Adipocyte (in vitro differentiated cells): ENCODE results near the gene TNFAIP6.
A peak's percentile ranks its signal among the peaks of the same experiment; 100 is the strongest.
"Not testable (repeated sequence)": the region's sequence is repeated elsewhere in the genome, so short reads cannot be mapped to it uniquely, and the experiment has no call there.

Experiments used
- DNase-seq: peaks from one replicate; pipeline ENCODE4 v3.0.0-alpha.2; 2015; ENCODE audit warnings: low read depth
- H3K27me3 ChIP-seq: replicated peaks from 2 replicates; pipeline ENCODE4 v1.7.0; 2013; ENCODE audit warnings: mild to moderate bottlenecking, low read length, moderate library complexity; ENCODE audit not compliant: control insufficient read depth, insufficient read depth
- H3K36me3 ChIP-seq: 2 replicates; pipeline ENCODE4 v1.7.0; 2013; ENCODE audit warnings: low read length, mild to moderate bottlenecking, moderate library complexity; ENCODE audit not compliant: control insufficient read depth, insufficient read depth, severe bottlenecking
- H3K4me1 ChIP-seq: 2 replicates; pipeline ENCODE4 v1.7.0; 2013; ENCODE audit warnings: mild to moderate bottlenecking, low read length, moderate library complexity; ENCODE audit not compliant: control insufficient read depth, insufficient read depth
- H3K4me3 ChIP-seq: 2 replicates; pipeline ENCODE4 v1.7.0; 2013; ENCODE audit warnings: mild to moderate bottlenecking, low read length, moderate library complexity
- H3K9ac ChIP-seq: 2 replicates; pipeline ENCODE4 v1.7.0; 2013; ENCODE audit warnings: mild to moderate bottlenecking, low read length, moderate library complexity
- H3K9me3 ChIP-seq: 2 replicates; pipeline ENCODE4 v1.7.0; 2013; ENCODE audit warnings: mild to moderate bottlenecking, low read length, moderate library complexity; ENCODE audit not compliant: control insufficient read depth

Gene TNFAIP6, protein sequence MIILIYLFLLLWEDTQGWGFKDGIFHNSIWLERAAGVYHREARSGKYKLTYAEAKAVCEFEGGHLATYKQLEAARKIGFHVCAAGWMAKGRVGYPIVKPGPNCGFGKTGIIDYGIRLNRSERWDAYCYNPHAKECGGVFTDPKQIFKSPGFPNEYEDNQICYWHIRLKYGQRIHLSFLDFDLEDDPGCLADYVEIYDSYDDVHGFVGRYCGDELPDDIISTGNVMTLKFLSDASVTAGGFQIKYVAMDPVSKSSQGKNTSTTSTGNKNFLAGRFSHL

DNA sequence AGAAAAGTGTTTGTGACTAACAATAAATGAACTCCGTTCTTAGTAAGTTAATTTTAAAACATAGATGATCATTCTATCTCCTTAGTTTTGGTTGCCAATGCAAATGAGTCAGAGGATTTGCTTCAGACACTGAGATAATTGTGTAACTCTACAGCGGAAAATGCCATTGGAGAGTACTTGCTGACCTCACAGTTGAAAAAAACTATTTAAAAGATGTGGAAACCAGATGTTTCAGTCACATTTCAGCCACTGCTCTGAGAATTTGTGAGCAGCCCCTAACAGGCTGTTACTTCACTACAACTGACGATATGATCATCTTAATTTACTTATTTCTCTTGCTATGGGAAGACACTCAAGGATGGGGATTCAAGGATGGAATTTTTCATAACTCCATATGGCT lies at the start of gene TNFAIP6:
TSS of gene TNFAIP6 (plus strand) at position 234 of the 400 bp plus-strand sequence. CDS start at position 309, 75 bp downstream.
- Histone ChIP-seq H3K9ac (peak within 1 kb of the TSS; percentile 51), H3K27me3 (no peaks in the 10 kb centered on the region), H3K9me3 (no peaks in the 10 kb centered on the region), H3K36me3 (no peaks in the 10 kb centered on the region), H3K4me3 (peak within 1 kb of the TSS; percentile 75), H3K4me1 (peaks cover 31% of the 10 kb centered on the region)
- peak; percentile 98 for DNase-seq

DNA sequence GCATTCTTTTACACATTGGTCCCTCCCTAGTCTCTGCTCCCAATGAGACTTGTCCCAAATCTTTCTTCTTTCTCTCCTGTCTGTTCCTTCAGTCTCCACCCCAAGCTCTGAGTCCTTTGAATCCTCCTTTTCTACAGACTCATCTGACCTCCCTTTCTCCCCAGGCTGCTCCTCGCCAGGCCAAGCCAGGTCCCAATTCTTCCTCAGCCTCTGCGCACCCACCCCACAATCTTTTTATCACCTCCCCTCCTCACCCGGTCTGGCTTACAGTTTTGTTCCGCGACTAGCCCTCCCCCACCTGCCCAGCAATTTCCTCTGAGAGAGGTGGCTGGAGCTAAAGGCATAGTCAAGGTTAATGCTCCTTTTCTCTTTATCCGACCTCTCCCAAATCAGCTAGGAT lies 47.1 kb upstream of the TNFAIP6 start:
- not testable (repeated sequence) for DNase-seq, H3K4me3 ChIP-seq, H3K36me3 ChIP-seq, H3K9ac ChIP-seq, H3K9me3 ChIP-seq
- Histone ChIP-seq H3K4me1 (peaks cover 22% of the 10 kb centered on the region), H3K27me3 (peaks cover 14% of the 10 kb centered on the region)

DNA sequence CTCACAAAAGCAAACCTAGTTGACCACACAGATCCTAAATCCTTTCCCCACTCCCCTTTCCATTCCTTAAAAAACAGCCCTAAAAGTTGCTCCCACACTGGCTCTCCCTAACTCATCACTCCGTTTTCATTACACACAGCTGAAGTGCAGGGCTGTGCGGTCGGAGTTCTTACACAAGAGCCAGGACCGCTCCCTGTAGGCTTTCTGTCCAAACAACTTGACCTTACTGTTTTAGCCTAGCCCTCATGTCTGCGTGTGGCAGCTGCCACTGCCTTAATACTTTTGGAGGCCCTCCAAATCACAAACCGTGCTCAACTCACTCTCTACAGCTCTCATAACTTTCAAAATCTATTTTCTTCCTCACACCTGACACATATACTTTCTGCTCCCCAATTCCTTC lies 45.0 kb upstream of the TNFAIP6 start:
- not testable (repeated sequence) for H3K9ac ChIP-seq, H3K4me3 ChIP-seq, H3K9me3 ChIP-seq, DNase-seq, H3K36me3 ChIP-seq
- H3K27me3 ChIP-seq, result peaks cover 14% of the 10 kb centered on the region
- H3K4me1 ChIP-seq, result peaks cover 25% of the 10 kb centered on the region

DNA sequence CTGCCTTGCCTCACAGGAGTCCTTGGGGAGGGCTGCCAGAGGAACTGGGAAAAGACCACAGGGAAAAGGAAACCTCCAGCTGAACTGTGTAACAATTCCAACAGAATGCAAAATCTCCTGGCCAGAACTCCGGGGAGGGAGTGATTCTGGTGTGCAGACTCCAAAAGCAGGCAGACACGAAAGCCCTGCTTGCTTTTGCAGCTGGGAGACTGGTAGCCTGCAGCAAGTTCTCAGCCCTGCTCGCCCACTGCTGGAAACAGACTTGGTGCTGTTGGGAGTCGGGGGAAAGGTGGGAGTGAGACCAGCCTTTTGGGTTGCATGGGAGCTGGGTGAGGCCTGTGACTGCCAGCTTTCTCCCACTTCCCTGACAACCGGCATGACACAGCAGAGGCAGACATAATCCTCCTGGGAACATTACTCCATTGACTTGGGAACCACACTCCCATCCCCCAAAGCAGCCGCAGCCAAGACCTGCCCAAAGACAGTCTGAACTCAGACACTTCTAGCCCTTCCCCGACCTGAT lies 42.0 kb upstream of the TNFAIP6 start:
- H3K4me3 ChIP-seq, result peak overlapping the region; percentile 63
- peaks cover 6% of the 10 kb centered on the region for H3K27me3 ChIP-seq
- H3K36me3 ChIP-seq, result no peaks in the 10 kb centered on the region
- H3K4me1 ChIP-seq, result peaks cover 25% of the 10 kb centered on the region
- peak; percentile 55 for DNase-seq
- no peaks in the 10 kb centered on the region for H3K9me3 ChIP-seq
- H3K9ac ChIP-seq, result peak overlapping the region; percentile 53

DNA sequence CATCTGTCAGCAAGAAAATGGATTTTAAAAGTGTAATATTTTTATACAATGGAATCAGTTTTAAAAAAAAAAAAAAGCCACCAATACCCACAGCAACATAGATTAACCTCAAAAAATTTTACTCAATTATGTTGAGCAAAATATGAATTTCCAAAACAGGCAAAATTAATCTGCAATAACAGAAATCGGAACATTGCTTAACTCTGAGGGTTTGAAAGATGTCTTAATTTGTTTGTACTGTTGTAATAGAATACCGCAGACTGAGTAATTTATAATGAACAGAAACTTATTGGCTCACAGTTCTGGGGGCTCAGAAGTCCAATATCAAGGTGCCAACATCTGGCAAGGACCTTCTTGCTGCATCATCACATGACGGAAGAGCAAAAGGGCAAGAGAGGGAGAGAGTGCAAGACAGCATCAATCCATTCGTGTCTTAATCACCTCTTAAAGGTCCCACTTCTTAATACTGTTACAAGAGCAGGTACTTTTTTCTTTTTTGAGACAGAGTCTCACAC lies 31.8 kb upstream of the TNFAIP6 start:
- Histone ChIP-seq H3K9ac (no peak overlapping the region), H3K4me1 (no peaks in the 10 kb centered on the region), H3K9me3 (peaks cover 1% of the 10 kb centered on the region), H3K4me3 (no peak overlapping the region), H3K27me3 (no peaks in the 10 kb centered on the region), H3K36me3 (no peaks in the 10 kb centered on the region)
- DNase-seq, result no peak

DNA sequence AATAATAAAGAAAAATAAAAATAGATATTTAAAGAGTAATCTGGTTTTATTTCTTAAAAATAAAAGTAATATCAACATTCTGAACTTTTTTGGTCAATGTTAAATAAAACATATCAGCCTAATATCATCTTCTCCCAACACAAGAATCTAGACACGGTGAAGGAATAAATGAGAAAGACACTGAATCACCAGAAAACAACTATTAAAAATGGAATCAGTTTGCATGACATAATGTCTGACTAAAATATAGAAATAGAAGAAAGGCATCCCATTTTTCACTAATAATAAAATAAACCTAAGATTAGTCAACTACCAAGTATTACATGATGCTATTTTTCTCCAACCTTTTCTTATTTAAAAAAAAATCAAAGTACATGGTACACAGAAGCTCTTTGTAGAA lies 30.8 kb upstream of the TNFAIP6 start:
- H3K9me3 ChIP-seq, result peaks cover 10% of the 10 kb centered on the region

DNA sequence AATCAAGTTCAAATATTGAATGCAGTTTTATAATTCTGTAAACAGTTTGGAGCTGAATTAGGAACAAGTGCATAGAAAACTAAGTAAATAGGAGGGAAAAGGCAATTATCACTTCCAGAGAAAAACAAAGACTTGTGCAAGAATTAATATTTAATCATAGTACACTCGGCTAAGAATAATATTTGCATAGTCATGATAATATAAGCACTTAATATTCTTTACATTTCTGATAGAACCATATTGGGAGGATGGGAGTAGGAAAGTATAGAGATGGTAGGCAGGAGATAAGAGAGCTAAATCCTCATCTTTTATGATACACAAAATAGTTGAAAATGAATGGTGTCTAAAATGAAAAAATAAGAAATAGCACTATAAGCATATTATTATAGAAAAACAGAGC lies 27.4 kb upstream of the TNFAIP6 start:
- Histone ChIP-seq H3K4me3 (no peak overlapping the region), H3K27me3 (no peaks in the 10 kb centered on the region), H3K36me3 (no peaks in the 10 kb centered on the region), H3K4me1 (peaks cover 7% of the 10 kb centered on the region), H3K9ac (no peak overlapping the region), H3K9me3 (peaks cover 10% of the 10 kb centered on the region)
- DNase-seq, result no peak

More for the DNA sequence above, 30.8 kb upstream of the TNFAIP6 start:
- no peak for DNase-seq
- Histone ChIP-seq H3K4me3 (no peak overlapping the region), H3K9ac (no peak overlapping the region), H3K4me1 (no peaks in the 10 kb centered on the region), H3K36me3 (no peaks in the 10 kb centered on the region), H3K27me3 (no peaks in the 10 kb centered on the region)

DNA sequence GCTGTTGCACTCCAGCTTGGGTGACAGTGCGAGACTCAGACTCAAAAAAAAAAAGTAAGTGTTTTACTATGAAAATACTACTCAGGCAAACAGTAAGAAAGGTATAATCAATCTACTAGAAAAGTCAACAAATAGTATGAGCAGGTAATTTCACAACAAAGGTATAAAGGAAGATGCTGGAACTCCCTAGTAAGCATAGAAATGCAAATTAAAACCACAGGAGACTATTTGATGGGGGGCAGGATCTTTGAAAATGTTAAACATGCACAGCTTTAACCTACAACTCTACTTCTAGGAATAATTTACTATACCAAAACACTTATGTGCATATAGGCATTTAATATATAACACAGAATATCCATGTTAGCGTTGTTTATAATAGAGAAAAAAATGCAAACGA lies 24.3 kb upstream of the TNFAIP6 start:
- DNase-seq, result no peak
- no peak overlapping the region for H3K9ac ChIP-seq
- no peaks in the 10 kb centered on the region for H3K36me3 ChIP-seq
- H3K4me1 ChIP-seq, result peaks cover 20% of the 10 kb centered on the region
- no peaks in the 10 kb centered on the region for H3K27me3 ChIP-seq
- no peak overlapping the region for H3K4me3 ChIP-seq
- H3K9me3 ChIP-seq, result peaks cover 10% of the 10 kb centered on the region

DNA sequence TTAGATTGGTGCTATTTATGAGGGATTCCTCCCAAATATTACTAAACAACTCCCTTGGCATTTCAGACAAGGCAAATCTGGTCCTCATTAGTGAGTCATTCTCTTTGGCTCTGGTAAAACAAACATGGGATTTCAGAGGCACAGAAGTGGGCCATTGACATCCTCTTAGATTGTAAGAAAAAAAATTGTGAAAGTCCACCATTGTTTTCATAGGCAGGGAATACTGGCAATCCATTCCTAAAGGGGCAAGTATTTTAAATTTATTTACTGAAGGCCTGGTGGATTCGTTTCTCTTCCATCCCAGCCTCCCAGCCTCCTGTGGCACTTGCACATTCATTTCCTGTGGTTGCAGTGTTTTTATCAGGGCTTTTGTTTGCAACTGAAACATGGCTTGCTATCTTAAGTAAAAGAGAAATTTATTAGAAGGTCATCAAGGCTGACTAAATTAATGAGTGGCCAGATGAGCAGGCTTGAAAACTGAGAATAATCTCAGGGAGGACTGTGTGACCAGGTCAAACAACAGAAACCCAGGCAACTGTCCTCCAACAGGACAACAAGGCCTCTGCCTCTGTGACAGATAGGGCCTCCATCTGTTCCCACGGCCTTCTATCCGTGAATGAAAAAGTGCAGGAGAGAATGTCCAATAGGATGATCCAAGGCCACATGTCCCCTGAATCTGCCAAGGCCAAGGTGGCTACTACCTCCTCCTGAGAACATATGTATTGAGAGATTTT lies 23.1 kb upstream of the TNFAIP6 start:
- peaks cover 23% of the 10 kb centered on the region for H3K4me1 ChIP-seq
- no peak overlapping the region for H3K9ac ChIP-seq
- peak; percentile 94 for DNase-seq
- H3K27me3 ChIP-seq, result no peaks in the 10 kb centered on the region
- H3K4me3 ChIP-seq, result no peak overlapping the region
- H3K9me3 ChIP-seq, result peaks cover 10% of the 10 kb centered on the region
- no peaks in the 10 kb centered on the region for H3K36me3 ChIP-seq

DNA sequence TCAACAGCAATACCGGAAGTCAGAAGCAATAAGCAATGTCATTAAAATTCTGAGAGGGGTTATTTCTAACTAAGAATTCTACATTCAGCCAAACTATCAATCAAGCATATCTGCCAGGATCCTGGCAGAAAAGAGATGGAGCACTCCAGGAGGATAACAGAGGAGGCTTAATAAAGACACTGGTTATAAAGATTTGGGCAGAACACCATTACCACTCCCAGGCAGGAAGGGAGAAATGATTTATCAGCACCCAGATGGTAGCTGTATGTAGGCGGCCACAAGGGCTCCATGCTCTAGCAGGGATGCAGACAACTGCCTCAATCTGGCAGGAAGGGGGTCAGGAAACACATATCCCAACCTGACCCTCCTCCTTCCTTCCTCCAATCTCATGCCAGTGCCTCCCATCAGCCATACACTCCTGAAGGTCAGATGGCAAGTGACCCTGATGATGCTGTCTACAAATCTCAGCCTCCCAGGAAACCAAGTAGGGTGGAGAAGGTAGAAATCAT lies 20.5 kb upstream of the TNFAIP6 start:
- DNase-seq, result no peak
- peaks cover 23% of the 10 kb centered on the region for H3K4me1 ChIP-seq
- H3K9me3 ChIP-seq, result peaks cover 5% of the 10 kb centered on the region
- H3K36me3 ChIP-seq, result no peaks in the 10 kb centered on the region
- H3K27me3 ChIP-seq, result no peaks in the 10 kb centered on the region
- H3K9ac ChIP-seq, result no peak overlapping the region
- peak overlapping the region; percentile 35 for H3K4me3 ChIP-seq

DNA sequence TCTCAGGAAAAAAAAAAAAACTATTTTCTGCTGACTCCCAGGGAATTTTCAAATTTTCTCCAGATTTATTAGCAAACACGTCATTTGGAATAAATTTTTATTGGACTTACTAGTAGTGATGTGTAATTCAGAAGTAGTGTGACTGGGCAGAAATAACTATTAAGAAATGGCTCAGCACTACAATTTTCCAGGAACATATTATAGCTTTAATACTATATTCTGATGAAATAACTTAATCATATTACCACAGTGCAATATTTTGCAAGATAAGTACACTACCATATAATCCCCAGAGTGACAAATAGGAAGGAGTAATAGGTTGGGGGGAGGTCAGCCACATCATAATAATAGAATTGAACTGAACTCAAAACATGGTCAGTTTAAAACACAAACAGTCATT lies 19.7 kb upstream of the TNFAIP6 start:
- DNase-seq, result peak; percentile 65
- Histone ChIP-seq H3K27me3 (no peaks in the 10 kb centered on the region), H3K36me3 (no peaks in the 10 kb centered on the region), H3K9ac (no peak overlapping the region), H3K4me3 (no peak overlapping the region), H3K4me1 (peaks cover 23% of the 10 kb centered on the region), H3K9me3 (peaks cover 5% of the 10 kb centered on the region)
